Fibroblast of the aortic adventitia (primary cell): Measurements from ENCODE around the gene CLC. TPM values are rescaled to one million over a fixed set of nuclear protein-coding genes. Genes with fewer than 3 reads are reported as not detected.
"Not testable (repeated sequence)": the region's sequence is repeated elsewhere in the genome, so short reads cannot be mapped to it uniquely, and the experiment has no call there.

Experiments
- DNase-seq: peaks from one replicate; pipeline ENCODE4 v3.0.0-alpha.2; 2010; ENCODE audit warnings: low read depth
- H3K4me3 ChIP-seq: 2 replicates; pipeline ENCODE4 v1.5.1; 2011; ENCODE audit warnings: low read depth, mild to moderate bottlenecking, control low read depth, low read length, moderate library complexity
- total RNA-seq: library from RNA; depleted of rRNA; stranded (reverse); fragments of >200 nt; gene quantifications from 2 replicates; pipeline ENCODE4 v1.2.3, GENCODE V29; 2012; ENCODE audit warnings: low replicate concordance
- TF ChIP-seq, protein P1 (sequence below): IDR thresholded peaks from 2 replicates; pipeline ENCODE4 v1.5.1; 2011; ENCODE audit warnings: mild to moderate bottlenecking, low read length, control low read depth, inconsistent platforms; ENCODE audit not compliant: insufficient read depth

Gene CLC
- total RNA-seq: not detected in 2 replicates

DNA sequence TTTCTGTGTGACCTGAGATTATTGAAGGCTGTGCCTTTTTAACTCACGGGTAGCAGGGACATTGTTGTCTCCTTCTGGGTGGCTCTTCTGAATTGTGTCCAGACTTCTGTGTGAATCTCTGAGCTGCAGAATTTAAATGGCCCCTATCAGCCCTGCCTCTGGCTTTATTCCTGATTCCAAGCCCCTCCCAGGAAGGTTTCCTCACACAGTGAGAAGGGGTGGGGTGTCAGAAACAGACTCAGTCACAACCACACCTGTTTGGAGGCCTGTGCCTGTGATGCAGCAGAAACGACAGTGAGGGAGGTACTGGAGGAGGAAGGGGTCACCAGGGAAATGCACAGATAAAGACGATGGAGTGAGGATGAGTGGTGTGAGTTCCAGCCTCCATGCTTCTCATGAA is at the start of gene CLC:
Gene CLC, minus strand, starts transcription at position 139 of the 400 bp plus-strand sequence. Its CDS starts 77 bp downstream, at position 62.
- H3K4me3 ChIP-seq: no peak within 1 kb of the TSS
- no peak for DNase-seq
- TF ChIP-seq, protein P1, sequence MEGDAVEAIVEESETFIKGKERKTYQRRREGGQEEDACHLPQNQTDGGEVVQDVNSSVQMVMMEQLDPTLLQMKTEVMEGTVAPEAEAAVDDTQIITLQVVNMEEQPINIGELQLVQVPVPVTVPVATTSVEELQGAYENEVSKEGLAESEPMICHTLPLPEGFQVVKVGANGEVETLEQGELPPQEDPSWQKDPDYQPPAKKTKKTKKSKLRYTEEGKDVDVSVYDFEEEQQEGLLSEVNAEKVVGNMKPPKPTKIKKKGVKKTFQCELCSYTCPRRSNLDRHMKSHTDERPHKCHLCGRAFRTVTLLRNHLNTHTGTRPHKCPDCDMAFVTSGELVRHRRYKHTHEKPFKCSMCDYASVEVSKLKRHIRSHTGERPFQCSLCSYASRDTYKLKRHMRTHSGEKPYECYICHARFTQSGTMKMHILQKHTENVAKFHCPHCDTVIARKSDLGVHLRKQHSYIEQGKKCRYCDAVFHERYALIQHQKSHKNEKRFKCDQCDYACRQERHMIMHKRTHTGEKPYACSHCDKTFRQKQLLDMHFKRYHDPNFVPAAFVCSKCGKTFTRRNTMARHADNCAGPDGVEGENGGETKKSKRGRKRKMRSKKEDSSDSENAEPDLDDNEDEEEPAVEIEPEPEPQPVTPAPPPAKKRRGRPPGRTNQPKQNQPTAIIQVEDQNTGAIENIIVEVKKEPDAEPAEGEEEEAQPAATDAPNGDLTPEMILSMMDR: no peak

DNA sequence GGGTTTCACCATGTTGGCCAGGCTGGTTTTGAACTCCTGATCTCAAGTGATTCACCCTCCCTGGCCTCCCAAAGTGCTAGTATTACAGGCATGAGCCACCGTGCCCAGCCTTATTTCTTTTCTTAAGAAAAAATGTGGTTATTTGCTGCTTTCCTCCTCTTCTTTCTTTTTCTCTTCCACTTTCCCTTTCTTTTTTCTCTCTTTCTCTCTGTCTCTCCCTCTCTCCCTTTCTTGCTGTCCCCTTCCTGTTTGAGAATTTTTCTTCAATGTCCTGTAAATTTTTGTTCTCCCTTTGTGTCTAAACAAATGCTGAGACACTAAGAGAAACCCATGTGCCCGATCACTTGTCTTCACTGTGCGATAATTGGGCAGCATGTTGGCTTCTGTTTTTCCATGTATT is 43.1 kb upstream of the CLC start:
- TF ChIP-seq, protein P1: no peak
- DNase-seq: no peak

DNA sequence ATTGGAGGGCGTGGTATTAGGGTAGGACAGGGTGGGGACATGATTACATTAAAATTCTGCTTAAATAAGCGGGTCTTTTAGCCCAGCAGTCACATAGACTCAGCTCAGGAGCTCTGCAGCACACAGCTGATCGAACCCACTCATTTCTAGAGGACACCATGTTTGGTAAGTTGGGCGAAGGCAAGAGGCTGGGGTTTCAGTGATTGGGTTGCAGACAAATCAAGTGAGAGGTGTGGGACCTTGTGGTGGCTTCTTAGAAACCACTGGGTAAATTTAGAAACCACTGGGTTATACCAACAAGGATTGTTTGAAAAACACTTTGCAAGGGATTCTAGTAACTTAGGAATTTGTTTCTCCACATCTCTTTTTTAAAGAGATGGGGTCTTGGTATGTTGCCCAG is 40.9 kb upstream of the CLC start, which contains the start of gene LEUTX:
Gene LEUTX, plus strand, starts transcription at position 92 of the 400 bp plus-strand sequence. Its CDS starts 67 bp downstream, at position 159.
- TF ChIP-seq, protein P1: no peak
- no peak for DNase-seq
- H3K4me3 ChIP-seq: no peak within 1 kb of the TSS

More for the DNA sequence above, 43.1 kb upstream of the CLC start:
- H3K4me3 ChIP-seq: no peak overlapping the region

DNA sequence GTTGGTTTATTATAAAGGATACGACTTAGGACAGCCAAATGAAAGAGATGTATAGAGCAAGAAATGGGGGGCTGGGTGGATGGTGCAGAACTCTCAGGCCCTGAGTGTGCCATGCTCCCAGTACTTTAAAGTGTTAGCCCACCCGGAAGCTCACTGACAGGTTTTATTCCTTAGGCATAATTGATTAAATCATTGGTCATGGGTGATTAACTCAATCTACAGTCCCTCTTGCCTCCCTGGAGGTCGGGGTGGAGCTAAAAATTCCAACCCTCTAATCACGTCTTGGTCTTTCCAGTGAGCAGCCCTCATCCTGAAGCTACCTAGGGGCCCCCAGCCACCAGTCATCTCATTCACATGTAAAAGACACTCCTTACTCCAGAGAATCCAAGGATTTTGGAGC is 31.0 kb upstream of the CLC start:
- TF ChIP-seq, protein P1: no peak
- DNase-seq: no peak
- H3K4me3 ChIP-seq: no peak overlapping the region

DNA sequence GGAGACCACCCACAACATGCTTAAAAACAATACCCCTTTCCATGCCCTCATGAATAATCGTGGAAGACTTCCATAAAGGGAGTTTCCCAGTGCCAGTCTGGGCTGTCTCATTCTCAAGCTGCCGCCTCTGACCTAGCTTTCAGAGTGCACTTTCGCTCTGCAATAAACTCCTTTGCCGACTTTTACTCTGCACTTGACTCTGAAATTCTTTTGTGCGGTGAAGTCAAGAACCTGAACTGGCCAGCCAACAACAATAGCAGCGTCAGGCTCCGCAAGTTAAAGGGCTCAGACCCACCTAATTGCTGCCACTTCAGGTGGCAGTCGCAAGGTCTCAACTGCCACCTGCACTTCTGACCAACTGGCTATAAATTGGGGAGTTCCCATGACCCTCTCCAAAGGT is 30.5 kb upstream of the CLC start:
- no peak for DNase-seq
- H3K4me3 ChIP-seq: no peak overlapping the region
- TF ChIP-seq, protein P1: no peak

DNA sequence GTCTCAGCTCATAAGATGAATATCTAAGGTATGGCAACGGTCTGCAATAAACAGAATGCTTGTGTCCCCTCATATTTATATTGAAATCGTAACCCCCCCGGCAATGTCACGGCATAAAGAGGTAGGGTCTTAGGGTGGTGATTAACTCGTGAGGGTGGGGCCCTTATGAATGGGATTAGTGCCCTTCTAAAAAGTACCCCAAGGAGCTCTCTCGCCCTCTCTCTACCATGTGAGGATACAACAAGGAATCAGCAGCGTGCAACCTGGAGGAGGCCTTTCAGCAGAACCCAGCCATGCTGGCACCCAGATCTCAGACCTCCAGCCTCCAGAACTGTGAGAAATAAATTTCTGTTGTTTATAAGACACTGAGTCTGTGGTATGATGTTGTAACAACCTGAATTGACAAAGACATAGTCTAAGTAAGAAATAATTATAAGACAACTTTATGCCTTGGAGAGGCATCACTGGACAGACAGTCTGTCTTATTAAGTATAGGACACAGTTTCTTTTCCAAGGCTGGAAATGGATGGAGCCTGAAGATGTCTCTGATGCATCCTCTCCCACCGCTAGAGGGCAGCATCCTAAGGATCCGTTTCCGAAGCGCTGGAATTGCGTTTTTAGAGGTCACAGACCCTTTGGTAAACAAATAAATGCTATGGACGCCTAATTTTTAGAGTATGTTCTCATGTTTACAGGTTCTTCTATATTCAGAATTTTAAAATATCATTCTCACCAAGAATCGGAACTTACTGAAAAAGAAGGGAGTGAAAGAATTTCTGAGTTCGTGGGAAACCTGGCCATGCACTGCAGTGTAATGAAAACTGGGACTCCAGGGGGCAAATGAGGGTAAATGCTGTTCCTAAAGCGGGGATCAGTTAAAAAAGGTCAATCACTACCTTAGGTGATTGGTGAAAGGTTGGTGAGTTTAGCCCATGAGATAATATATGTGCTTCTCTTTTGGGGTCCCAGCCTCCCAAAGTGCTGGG is 27.6 kb upstream of the CLC start:
- peak; percentile 61 for DNase-seq
- no peak overlapping the region for H3K4me3 ChIP-seq
- TF ChIP-seq, protein P1: peak; percentile 90

DNA sequence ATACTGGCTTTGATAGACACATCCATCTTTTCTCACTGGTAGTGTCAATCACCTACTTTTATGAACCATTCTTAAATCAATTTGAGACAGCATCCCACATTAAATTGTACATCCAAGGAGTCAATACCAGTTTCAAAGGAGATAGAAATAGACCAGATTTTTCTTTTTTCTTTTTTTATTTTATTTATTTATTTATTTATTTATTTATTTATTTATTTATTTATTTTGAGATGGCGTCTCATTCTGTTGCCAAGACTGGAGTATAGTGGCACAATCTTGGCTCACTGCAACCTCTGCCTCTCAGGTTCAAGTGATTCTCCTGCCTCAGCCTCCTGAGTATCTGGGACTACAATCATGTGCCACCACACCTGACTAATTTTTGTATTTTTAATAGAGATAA is 24.0 kb upstream of the CLC start:
- not testable (repeated sequence) for DNase-seq, H3K4me3 ChIP-seq
